GM19452 (cell line): ENCODE results near the gene ANKRD9.

Source experiments
- ATAC-seq: cut with Tn5 transposase; IDR thresholded peaks from one replicate; pipeline ENCODE4 v1.9.1; 2021; ENCODE audit not compliant: unreplicated experiment

Gene ANKRD9

GRCh38 chr14:102479107-102479506, 30.5 kb downstream of the ANKRD9 start:
- no peak for ATAC-seq

GRCh38 chr14:102474934-102475333, 34.6 kb downstream of the ANKRD9 start:
- ATAC-seq = no peak

GRCh38 chr14:102473559-102473958, 36.0 kb downstream of the ANKRD9 start:
- ATAC-seq = no peak

GRCh38 chr14:102472791-102473150, 36.8 kb downstream of the ANKRD9 start:
- no peak for ATAC-seq

- ATAC-seq = no peak
Measured at GRCh38 chr14:102471921-102472790, 37.4 kb downstream of the ANKRD9 start.

GRCh38 chr14:102469261-102469660, 40.3 kb downstream of the ANKRD9 start:
- no peak for ATAC-seq

- ATAC-seq = no peak
Measured at GRCh38 chr14:102464846-102465341, 44.7 kb downstream of the ANKRD9 start.

GRCh38 chr14:102464006-102464405, 45.6 kb downstream of the ANKRD9 start:
- no peak for ATAC-seq

GRCh38 chr14:102462391-102462790, 47.2 kb downstream of the ANKRD9 start:
- ATAC-seq = no peak

- ATAC-seq = no peak
Measured at GRCh38 chr14:102461490-102462338, 47.9 kb downstream of the ANKRD9 start.

- no peak for ATAC-seq
Measured at GRCh38 chr14:102457509-102457908, 52.1 kb downstream of the ANKRD9 start.

GRCh38 chr14:102454711-102455110, 54.9 kb downstream of the ANKRD9 start:
- no peak for ATAC-seq

GRCh38 chr14:102452302-102452701, 57.3 kb downstream of the ANKRD9 start:
- no peak for ATAC-seq
